CD14-positive monocyte (primary cell): Measurements from ENCODE around the gene REPIN1. TPM values are rescaled to one million over a fixed set of nuclear protein-coding genes. Genes with fewer than 3 reads are reported as not detected.
A peak's percentile ranks its signal among the peaks of the same experiment; 100 is the strongest.

Source experiments
- DNase-seq, 3 donors: peaks; one replicate each; pipeline ENCODE4 v3.0.0-alpha.2; 2011 to 2022
- H2AFZ ChIP-seq: 2 replicates; pipeline ENCODE4 v1.6.0; 2012; ENCODE audit warnings: mild to moderate bottlenecking, low read depth, low read length, inconsistent platforms; ENCODE audit not compliant: insufficient read depth, poor library complexity, severe bottlenecking
- H3K27ac ChIP-seq, 2 donors: 1 replicate in 1 of 2; 2 replicates in 1 of 2; pipeline ENCODE4 v1.5.1; 2012 to 2013; ENCODE audit warnings: low read length in 2 of 2, control low read depth in 1 of 2, inconsistent platforms in 1 of 2, low read depth in 1 of 2, mild to moderate bottlenecking in 1 of 2
- H3K27me3 ChIP-seq, 2 donors: one replicate each; pipeline versions ENCODE4 v1.6.0 to v1.6.1; 2011 to 2013; ENCODE audit warnings: low read length in 2 of 2; ENCODE audit not compliant: control insufficient read depth in 2 of 2, insufficient read depth in 2 of 2
- H3K36me3 ChIP-seq, 2 donors: replicated peaks in 1 of 2; 1 replicate in 1 of 2; 2 replicates in 1 of 2; pipeline versions ENCODE4 v1.5.1 to v1.6.1; 2012 to 2013; ENCODE audit warnings: low read length in 2 of 2, control low read depth in 1 of 2, inconsistent platforms in 1 of 2, mild to moderate bottlenecking in 1 of 2; ENCODE audit not compliant: insufficient read depth in 2 of 2, control insufficient read depth in 1 of 2
- H3K4me1 ChIP-seq, 2 donors: 1 replicate in 1 of 2; 2 replicates in 1 of 2; pipeline versions ENCODE4 v1.5.1 to v1.6.1; 2012 to 2013; ENCODE audit warnings: low read length in 2 of 2, control low read depth in 1 of 2, inconsistent platforms in 1 of 2, mild to moderate bottlenecking in 1 of 2, moderate library complexity in 1 of 2; ENCODE audit not compliant: insufficient read depth in 2 of 2, control insufficient read depth in 1 of 2
- H3K4me2 ChIP-seq: replicated peaks from 2 replicates; pipeline ENCODE3; 2012; ENCODE audit warnings: low read length, moderate library complexity, mild to moderate bottlenecking; ENCODE audit not compliant: poor library complexity, severe bottlenecking; ENCODE audit errors: extremely low read depth
- H3K4me3 ChIP-seq, 3 experiments: fragments of 200-600 bp in 1 of 3; sonication (generic) in 1 of 3; replicated peaks in 1 of 3; 1 replicate in 2 of 3; 2 replicates in 1 of 3; pipeline ENCODE4 v1.5.1; 2011 to 2013; ENCODE audit warnings: low read length in 3 of 3, mild to moderate bottlenecking in 3 of 3, control low read depth in 2 of 3, low read depth in 2 of 3, inconsistent platforms in 1 of 3, moderate library complexity in 1 of 3
- H3K79me2 ChIP-seq: 2 replicates; pipeline ENCODE4 v1.6.0; 2012; ENCODE audit warnings: mild to moderate bottlenecking, control low read depth, inconsistent platforms, low read length, moderate library complexity; ENCODE audit not compliant: insufficient read depth
- H3K9ac ChIP-seq: 2 replicates; pipeline ENCODE4 v1.6.0; 2017; ENCODE audit warnings: low read length, mild to moderate bottlenecking; ENCODE audit not compliant: insufficient read depth, poor library complexity, severe bottlenecking
- H3K9me3 ChIP-seq, 2 donors: replicated peaks in 1 of 2; 1 replicate in 1 of 2; 2 replicates in 1 of 2; pipeline versions ENCODE4 v1.5.1 to v1.6.1; 2012 to 2013; ENCODE audit warnings: low read length in 2 of 2, control low read depth in 1 of 2; ENCODE audit not compliant: control insufficient read depth in 1 of 2, insufficient read depth in 1 of 2
- H4K20me1 ChIP-seq: 2 replicates; pipeline ENCODE4 v1.6.0; 2012; ENCODE audit warnings: mild to moderate bottlenecking, low read length, control low read depth, moderate library complexity; ENCODE audit not compliant: insufficient read depth
- H3K27ac Mint-ChIP-seq, 7 donors: one replicate each; pipeline ENCODE4 v1.8.0; 2020; ENCODE audit warnings: mild to moderate bottlenecking in 7 of 7, mixed read lengths in 7 of 7, moderate library complexity in 6 of 7, inconsistent platforms in 2 of 7
- H3K27me3 Mint-ChIP-seq, 3 donors: one replicate each; pipeline ENCODE4 v1.8.0; 2021 to 2022; ENCODE audit warnings: low read depth in 3 of 3, mild to moderate bottlenecking in 3 of 3, mixed read lengths in 3 of 3, moderate library complexity in 3 of 3, inconsistent platforms in 1 of 3
- H3K36me3 Mint-ChIP-seq, 2 donors: one replicate each; pipeline ENCODE4 v1.8.0; 2020; ENCODE audit warnings: mixed read lengths in 2 of 2, inconsistent platforms in 1 of 2, mild to moderate bottlenecking in 1 of 2
- H3K4me1 Mint-ChIP-seq: one replicate; pipeline ENCODE4 v1.8.0; 2020; ENCODE audit warnings: mild to moderate bottlenecking, mixed read lengths
- H3K4me3 Mint-ChIP-seq, 2 donors: one replicate each; pipeline ENCODE4 v1.8.0; 2020; ENCODE audit warnings: mild to moderate bottlenecking in 2 of 2, mixed read lengths in 2 of 2, moderate library complexity in 1 of 2
- H3K9me3 Mint-ChIP-seq, 7 donors: one replicate each; pipeline ENCODE4 v1.8.0; 2020 to 2022; ENCODE audit warnings: mixed read lengths in 7 of 7, mild to moderate bottlenecking in 6 of 7, moderate library complexity in 6 of 7, inconsistent platforms in 2 of 7
- CTCF ChIP-seq: fragments of 200-600 bp; IDR thresholded peaks from one replicate; pipeline ENCODE4 v1.8.0; 2022; ENCODE audit warnings: antibody characterized with exemption, mild to moderate bottlenecking
- whole genome bisulfite sequencing: methylation state at CpG from one replicate; pipeline ENCODE4 v1.1.5; 2013; ENCODE audit warnings: missing lambda C conversion rate; ENCODE audit not compliant: insufficient coverage; 5-methylcytosine and 5-hydroxymethylcytosine counted together
- intact Hi-C, 2 donors: fragments of 100-400 bp; cut with micrococcal nuclease; formaldehyde crosslinking; loops; one replicate each; pipeline versions ENCODE4 v1.15.0 to v1.15.1; 2023
- polyA plus RNA-seq, 3 donors: library from polyadenylated mRNA; depleted of rRNA in 1 of 3; unstranded in 2 of 3; stranded (reverse) in 1 of 3; fragments of 300-500 nt in 2 of 3; fragments of >200 nt in 1 of 3; fragmentation: Illumina TruSeq in 2 of 3; gene quantifications; 1 replicate in 2 of 3; 2 replicates in 1 of 3; pipeline ENCODE4 v1.2.3, GENCODE V29; 2012 to 2021

REPIN1 gene
- polyA plus RNA-seq, 3 donors: 32.7 to 42.9 (median 39.0) TPM

GRCh38 chr7:150357270-150357669 lies 11.4 kb upstream of the REPIN1 start:
- H3K9me3 Mint-ChIP-seq: no peaks in the 10 kb centered on the region
- H2AFZ ChIP-seq: no peak overlapping the region
- intact Hi-C loops: loop anchor here (2.0 kb wide), 1 partner anchor 64 kb away; no protein-coding TSS in a partner anchor

GRCh38 chr7:150357771-150358427 lies 10.7 kb upstream of the REPIN1 start:
- Histone ChIP-seq H3K9me3 (no peaks in the 10 kb centered on the region), H3K79me2 (no peaks in the 10 kb centered on the region), H3K27ac (no peak overlapping the region), H3K36me3 (no peaks in the 10 kb centered on the region), H3K4me1 (peaks cover 5 to 10% of the 10 kb centered on the region in 2 donors), H4K20me1 (no peaks in the 10 kb centered on the region), H2AFZ (no peak overlapping the region), H3K27me3 (no peaks in the 10 kb centered on the region), H3K9ac (no peak overlapping the region), H3K4me3 (no peak overlapping the region), H3K4me2 (no peak overlapping the region)
- Mint-ChIP-seq H3K27me3 (peaks cover 1 to 3% (median 2%) of the 10 kb centered on the region in 3 donors), H3K36me3 (no peaks in the 10 kb centered on the region), H3K4me1 (peaks cover 19% of the 10 kb centered on the region), H3K4me3 (no peak overlapping the region), H3K9me3 (no peaks in the 10 kb centered on the region), H3K27ac (peak overlapping the region in 1 of 7 donors; percentile 43)
- intact Hi-C loops: loop anchor here (2.0 kb wide), 1 partner anchor 63 kb away; no protein-coding TSS in a partner anchor
- DNase-seq: peak in 1 of 3 donors; percentile 46
- no peak for TF ChIP-seq CTCF
- WGBS: 80% methylated on average over 2 of the region's 13 CpGs

More at GRCh38 chr7:150357270-150357669, 11.4 kb upstream of the REPIN1 start:
- no peaks in the 10 kb centered on the region for H3K79me2 ChIP-seq
- H3K27me3 Mint-ChIP-seq: peaks cover 1 to 3% (median 2%) of the 10 kb centered on the region in 3 donors
- peak overlapping the region in 1 of 2 donors; percentile 33 for H3K4me3 Mint-ChIP-seq
- peaks cover 19% of the 10 kb centered on the region for H3K4me1 Mint-ChIP-seq
- H3K4me2 ChIP-seq: no peak overlapping the region
- no peak for TF ChIP-seq CTCF
- no peaks in the 10 kb centered on the region for H3K36me3 Mint-ChIP-seq
- H4K20me1 ChIP-seq: no peaks in the 10 kb centered on the region
- WGBS: 0% methylated on average over 5 of the region's 9 CpGs
- H3K27ac Mint-ChIP-seq: peak overlapping the region in 4 of 7 donors; percentile 40 to 75 (median 43)
- no peaks in the 10 kb centered on the region for H3K36me3 ChIP-seq
- DNase-seq: peak in 1 of 3 donors; percentile 44
- no peak overlapping the region for H3K9ac ChIP-seq
- H3K27ac ChIP-seq: no peak overlapping the region
- H3K27me3 ChIP-seq: no peaks in the 10 kb centered on the region
- no peaks in the 10 kb centered on the region for H3K9me3 ChIP-seq
- H3K4me1 ChIP-seq: peaks cover 5 to 10% of the 10 kb centered on the region in 2 donors
- H3K4me3 ChIP-seq: no peak overlapping the region
